H7 (cell line): ENCODE measurements around the gene RPL4. TPM values are rescaled to one million over a fixed set of nuclear protein-coding genes. Genes with fewer than 3 reads are reported as not detected.
"Not testable (repeated sequence)": the region's sequence is repeated elsewhere in the genome, so short reads cannot be mapped to it uniquely, and the experiment has no call there.

Experiments used
- DNase-seq: peaks from one replicate; pipeline ENCODE4 v3.0.0; 2012
- H3K27me3 ChIP-seq: 2 replicates; pipeline ENCODE4 v1.6.0; 2011; ENCODE audit warnings: mild to moderate bottlenecking, low read length; ENCODE audit not compliant: control insufficient read depth, insufficient read depth
- H3K36me3 ChIP-seq: replicated peaks from 2 replicates; pipeline ENCODE4 v1.5.1; 2011; ENCODE audit warnings: low read length; ENCODE audit not compliant: control insufficient read depth, insufficient read depth
- H3K4me3 ChIP-seq: 2 replicates; pipeline ENCODE4 v1.5.1; 2011; ENCODE audit warnings: low read depth, mild to moderate bottlenecking, control low read depth, low read length, moderate library complexity; ENCODE audit not compliant: insufficient read depth
- total RNA-seq: library from RNA; depleted of rRNA; stranded (reverse); fragments of >200 nt; shearing (Covaris generic); gene quantifications from 2 replicates; pipeline ENCODE4 v1.2.3, GENCODE V29; 2014

RPL4 gene
- total RNA-seq, 1 experiment from 2014 or later = 5,862 TPM

DNA sequence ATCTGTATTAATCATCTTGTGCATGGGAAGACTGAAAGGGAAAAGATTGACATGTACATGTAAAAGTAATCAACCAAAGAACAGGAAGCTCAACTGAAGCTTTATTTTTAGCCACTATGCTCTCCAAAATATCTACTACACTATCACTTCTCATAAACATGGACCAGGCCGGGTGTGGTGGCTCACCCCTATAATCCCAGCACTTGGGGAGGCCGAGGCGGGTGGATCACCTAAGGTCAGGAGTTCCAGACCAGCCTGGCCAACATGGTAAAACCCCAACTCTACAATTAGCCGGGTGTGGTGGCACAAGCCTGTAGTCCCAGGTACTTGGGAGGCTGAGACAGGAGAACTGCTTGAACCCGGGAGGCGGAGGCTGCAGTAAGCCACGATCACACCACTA lies 4.3 kb downstream of the RPL4 start:
- DNase-seq, H3K4me3 ChIP-seq, H3K27me3 ChIP-seq: not testable (repeated sequence)
- H3K36me3 ChIP-seq = peaks cover 41% of the 10 kb centered on the region

DNA sequence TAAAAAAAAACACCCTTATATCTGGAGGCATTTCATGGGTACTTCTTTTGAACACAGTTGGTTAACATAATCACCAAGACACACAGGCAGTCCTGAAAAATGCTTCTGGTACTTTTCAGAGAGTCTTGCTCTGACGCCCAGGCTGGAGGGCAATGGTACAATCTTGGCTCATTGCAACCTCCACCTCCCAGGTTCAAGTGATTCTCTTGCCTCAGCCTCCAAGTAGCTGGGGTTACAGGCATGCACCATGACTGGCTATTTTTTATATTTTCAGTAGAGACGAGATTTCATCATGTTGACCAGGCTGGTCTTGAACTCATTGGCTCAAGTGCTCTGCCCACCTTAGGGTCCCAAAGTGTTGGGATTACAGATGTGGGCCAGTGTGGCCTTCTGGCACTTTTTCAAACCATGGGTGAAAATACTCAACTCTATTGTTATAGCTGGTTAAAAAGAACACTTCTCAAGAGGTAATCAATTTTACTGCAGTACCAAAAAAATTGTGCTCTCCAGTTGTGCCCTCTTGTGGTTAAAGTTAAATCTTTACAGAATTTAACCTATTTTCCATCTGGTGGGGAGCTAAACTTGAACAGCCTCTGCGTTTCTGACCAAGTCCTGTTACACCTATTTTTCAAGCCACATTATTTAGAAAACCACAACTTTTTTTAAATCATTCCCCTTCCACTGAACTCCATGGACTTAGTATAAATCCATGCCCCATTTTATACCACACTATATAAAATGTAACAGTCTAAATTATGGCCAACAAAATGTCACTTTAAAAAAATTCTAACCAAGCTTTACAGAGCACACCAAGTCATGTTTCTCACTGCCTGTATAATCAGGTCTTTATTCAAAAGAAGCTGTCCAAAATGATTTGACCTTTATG lies 5.9 kb downstream of the RPL4 start:
- DNase-seq = no peak
- H3K27me3 ChIP-seq = no peaks in the 10 kb centered on the region
- peaks cover 52% of the 10 kb centered on the region for H3K36me3 ChIP-seq
- no peak overlapping the region for H3K4me3 ChIP-seq

DNA sequence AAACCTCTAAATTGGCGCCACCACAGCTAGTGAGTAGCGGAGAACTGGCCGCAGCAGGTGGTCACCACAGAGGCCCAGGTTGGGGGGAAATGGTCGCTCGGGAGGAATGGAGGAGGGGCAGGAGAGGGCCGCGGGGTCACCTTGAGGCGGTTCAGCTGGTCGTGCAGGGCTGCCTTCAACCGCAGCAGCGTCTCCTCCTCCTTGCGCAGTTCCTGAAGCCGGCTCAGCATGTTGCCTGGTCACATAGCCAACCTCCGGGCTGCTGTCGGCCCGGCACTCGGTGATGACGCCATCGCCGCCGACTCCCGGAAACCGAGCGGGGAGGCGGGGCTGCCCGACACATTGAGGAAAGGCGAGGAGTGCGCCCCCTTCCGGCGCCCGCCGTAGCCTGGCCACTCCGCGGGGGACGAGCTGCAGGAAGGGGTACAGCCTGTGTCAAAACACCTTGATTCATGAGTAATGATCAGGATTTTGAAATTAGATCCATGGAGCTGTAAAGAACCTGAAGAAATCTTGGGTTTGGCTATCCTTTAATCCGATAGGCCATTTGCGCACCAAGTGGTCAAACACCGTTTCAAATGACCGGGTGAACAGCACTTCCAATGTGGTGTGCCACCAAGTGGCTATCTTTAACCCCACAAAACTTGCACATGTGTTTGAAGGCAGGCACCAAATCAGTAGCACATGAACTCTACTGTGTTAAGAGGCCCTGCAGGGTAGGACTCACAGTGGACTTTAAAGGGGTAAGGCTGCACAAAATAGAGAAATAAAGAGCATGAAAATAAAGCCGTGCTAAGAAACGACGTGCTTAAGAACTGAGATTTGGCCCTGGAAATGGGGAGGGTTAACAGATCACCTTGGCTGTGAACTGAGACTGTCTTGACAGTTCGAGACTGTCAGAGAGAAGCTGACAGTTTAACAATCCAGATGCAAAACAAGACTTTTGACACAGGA lies 6.9 kb downstream of the RPL4 start, which contains the start of gene SNAPC5:
SNAPC5 (minus strand) TSS at position 261 of the 954 bp plus-strand sequence; CDS start at position 230, 31 bp downstream.
- peaks cover 46% of the 10 kb centered on the region for H3K36me3 ChIP-seq
- H3K27me3 ChIP-seq = no peaks in the 10 kb centered on the region
- H3K4me3 ChIP-seq = peak within 1 kb of the TSS; percentile 59
- peak; percentile 94 for DNase-seq

DNA sequence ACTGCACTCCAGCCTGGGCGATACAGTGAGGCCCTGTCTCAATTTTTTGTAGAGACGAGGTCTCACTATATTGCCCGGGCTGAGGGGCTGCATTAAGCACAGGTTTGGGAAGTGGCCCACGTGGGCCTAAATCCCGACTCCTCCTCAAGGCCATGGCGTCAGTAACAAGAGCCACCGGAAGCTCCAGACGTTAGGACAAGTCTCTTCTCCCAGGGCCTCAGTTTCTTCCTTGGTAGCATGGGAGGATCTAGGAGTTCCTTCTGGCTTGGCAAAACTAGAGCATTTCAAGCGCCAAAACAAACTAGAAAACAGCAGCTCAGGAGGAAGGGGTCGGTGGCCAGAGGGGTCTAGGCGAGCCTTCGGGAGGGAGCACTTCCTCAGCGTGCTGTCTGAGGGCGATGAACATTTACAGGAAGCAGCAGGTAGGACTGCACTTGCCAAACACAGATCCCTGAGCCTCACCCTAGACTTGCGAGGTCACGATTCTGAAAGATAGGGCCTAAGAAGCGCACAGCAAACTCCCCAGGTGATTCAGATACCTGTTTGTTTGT lies 7.6 kb downstream of the RPL4 start:
- peak overlapping the region; percentile 59 for H3K4me3 ChIP-seq
- no peak for DNase-seq
- H3K36me3 ChIP-seq = peaks cover 40% of the 10 kb centered on the region
- no peaks in the 10 kb centered on the region for H3K27me3 ChIP-seq

DNA sequence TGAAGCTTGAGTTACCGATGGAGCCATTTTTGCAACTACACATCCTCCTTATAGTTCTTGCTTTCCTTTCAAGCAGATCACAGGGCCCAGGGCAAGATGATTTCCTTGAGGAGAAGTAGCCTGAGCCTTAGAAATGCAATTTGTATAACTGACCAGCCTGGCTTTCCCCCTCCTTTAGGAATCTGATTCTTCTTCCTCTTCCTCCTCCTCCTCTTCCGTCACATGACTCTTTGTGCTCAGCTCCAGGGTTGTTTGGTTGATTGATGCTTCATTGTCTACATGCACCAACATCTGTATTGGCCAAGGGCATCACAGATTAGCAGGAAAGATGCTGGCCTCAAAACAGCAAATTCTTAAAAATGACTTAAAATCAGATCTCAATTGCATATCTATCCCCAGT lies 10.4 kb downstream of the RPL4 start:
- Histone ChIP-seq H3K27me3 (no peaks in the 10 kb centered on the region), H3K4me3 (no peak overlapping the region), H3K36me3 (peaks cover 25% of the 10 kb centered on the region)
- no peak for DNase-seq

DNA sequence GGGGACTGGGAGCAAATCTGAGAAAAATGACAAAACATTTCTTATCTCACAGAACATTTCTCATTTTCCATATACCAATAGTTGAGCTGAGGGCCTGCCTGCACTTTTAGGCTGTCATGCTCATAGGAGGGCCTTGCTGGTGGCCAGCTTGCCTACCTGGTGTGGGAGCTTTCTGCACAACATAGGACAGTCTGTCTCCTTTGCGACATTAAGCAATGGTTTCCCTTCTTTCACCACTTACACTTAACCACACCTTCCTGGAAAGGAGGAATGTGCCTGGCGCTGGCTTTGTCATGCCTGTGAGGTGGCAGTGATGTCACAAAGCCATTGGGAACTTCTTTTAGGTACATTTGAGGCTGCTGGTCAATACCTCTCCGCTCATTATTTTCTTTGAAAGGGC lies 12.8 kb downstream of the RPL4 start:
- peaks cover 30% of the 10 kb centered on the region for H3K36me3 ChIP-seq
- no peak for DNase-seq
- H3K4me3 ChIP-seq = no peak overlapping the region
- H3K27me3 ChIP-seq = no peaks in the 10 kb centered on the region

DNA sequence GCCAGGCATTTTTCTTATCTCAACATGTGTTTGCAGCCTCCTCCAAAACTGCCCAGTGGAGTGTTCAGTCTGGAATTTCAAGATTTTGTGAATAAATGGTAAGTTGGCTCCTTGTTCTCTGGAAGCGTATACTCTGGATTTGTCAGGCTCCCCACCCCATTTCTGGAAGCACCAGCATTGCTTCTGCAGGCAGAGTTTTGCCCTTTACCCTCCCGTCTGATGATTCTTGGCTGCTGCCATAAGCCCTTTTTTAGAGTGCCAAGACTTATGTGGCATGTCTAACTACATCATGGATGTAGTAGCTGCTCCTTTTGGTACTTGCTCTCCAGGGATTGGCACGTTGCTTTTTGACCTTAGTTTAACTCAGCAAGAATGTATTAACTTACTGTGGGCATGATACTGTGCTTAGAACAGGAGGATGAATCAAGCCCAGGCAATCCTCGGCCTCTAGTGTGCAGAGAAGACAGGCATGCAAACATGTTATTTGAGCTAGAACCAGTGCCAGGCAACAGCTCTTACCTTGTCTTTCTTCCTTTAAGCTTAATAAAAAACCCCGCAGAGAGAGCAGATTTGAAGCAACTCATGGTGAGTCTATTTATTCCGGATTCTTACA lies 15.4 kb downstream of the RPL4 start:
- no peak overlapping the region for H3K4me3 ChIP-seq
- DNase-seq = no peak
- H3K36me3 ChIP-seq = peaks cover 24% of the 10 kb centered on the region
- H3K27me3 ChIP-seq = no peaks in the 10 kb centered on the region

DNA sequence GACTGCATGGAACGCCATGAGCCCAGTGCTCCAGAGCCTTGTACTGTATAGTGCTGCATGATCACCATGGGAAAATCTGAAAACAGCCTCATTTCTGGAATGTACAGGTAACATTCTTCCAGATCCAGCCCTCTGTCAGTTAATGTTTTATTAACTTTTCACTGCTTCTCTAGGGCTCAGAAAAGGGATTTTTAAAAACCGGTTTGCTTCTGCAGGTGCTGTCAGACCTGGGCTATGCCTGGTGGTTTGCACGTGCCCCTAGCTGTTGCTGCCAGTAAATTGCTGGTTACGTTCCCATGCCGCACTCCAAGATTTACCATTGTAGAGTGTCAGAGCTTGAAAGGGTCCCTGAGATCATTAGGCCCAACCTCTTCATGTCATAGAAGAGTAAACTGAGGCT lies 16.1 kb downstream of the RPL4 start:
- peaks cover 19% of the 10 kb centered on the region for H3K36me3 ChIP-seq

DNA sequence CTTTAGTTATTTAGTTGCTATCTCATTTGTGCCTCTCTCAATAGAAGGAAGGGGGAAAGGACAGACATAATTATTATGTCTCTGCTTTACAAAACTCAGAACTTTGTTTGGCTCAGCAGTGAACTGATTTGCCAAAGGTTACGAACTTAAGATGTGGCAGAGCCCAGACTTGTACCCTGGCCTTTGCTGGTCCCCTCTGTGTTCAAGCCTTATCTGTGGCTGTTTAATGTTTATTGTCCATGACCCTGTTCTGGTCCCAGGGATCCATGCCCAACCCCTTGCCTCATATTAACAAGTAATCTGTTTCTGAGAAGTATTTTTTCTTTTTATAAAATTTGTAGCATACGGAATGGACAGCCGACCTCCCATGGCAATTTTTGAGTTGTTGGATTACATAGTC lies 17.8 kb downstream of the RPL4 start:
- H3K27me3 ChIP-seq = no peaks in the 10 kb centered on the region; the same call in 1 of the 2 replicates
- DNase-seq = no peak
- H3K36me3 ChIP-seq = peaks cover 20% of the 10 kb centered on the region
- no peak overlapping the region for H3K4me3 ChIP-seq

More for the DNA sequence above, 16.1 kb downstream of the RPL4 start:
- Histone ChIP-seq H3K27me3 (no peaks in the 10 kb centered on the region), H3K4me3 (no peak overlapping the region)
- DNase-seq = no peak

DNA sequence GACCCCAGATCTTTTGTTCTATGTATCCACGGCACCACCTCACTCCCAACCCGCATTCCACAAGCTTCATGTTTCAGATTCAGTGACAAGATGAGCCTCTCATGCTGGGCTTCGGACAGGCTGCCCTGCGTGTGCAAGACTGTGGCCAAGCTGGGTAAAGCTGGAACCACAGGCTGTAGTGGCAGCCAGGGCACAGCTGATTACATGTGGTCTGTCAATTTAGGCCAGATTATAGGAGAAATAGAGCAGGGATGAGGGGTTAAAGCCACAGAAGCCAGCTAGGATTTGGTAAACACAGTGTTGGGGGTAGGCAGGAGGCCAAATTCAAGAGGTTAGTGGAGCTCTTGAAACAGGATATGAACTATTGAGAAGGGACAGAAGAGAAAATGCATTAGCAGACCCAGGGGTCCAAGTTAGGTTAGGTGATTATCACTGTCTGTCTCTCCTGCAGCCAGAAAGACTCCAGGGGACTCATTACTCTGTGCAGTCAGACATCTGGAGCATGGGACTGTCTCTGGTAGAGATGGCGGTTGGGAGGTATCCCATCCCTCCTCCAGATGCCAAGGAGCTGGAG lies 20.0 kb downstream of the RPL4 start:
- no peak overlapping the region for H3K4me3 ChIP-seq
- H3K36me3 ChIP-seq = peaks cover 17% of the 10 kb centered on the region
- no peaks in the 10 kb centered on the region; the same call in 1 of the 2 replicates for H3K27me3 ChIP-seq
- DNase-seq = no peak

DNA sequence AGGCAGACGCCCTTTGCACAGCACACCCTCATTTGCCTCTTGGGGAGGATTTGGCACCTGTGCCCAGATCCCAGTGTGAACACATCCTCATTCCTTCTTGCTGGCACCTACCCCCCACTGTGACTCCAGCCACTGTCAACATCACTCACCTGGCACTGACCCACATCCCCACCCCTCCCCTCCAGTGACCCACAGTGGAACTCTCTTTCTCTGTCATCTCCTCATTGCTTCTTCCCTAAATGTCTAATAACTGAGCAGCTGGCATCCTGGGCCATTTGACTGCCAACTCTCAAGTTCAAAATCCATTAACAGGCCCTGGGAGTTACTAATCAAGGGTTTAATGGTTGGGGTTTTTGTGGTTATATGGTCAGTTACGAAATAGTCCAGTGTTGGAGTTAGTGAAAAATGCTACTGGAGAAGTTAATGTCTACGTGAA lies 21.5 kb downstream of the RPL4 start:
- no peaks in the 10 kb centered on the region; the same call in 1 of the 2 replicates for H3K27me3 ChIP-seq
- no peak overlapping the region for H3K4me3 ChIP-seq
- no peak for DNase-seq

DNA sequence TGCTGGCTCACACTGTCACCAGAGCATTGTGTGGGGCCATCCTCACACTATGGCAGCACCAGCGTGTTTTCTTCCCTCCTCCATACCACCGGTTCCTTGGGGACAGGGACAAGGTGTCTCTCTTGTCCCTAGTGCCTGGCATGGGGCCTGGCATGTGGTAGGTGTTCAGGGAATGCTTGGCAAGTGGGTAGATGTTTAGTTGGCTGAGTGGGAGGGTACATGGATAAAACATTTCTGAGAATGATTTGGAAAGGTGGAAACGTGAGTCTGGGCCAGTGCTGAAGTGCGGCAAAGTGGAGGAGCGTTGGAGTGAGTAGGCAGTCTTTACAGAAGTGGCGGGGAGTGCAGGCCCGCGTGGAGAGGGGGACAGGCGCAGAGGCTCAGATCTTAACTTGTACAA lies 22.1 kb downstream of the RPL4 start:
- DNase-seq = no peak
- peaks cover 9% of the 10 kb centered on the region for H3K36me3 ChIP-seq
- no peak overlapping the region for H3K4me3 ChIP-seq
- no peaks in the 10 kb centered on the region; the same call in 1 of the 2 replicates for H3K27me3 ChIP-seq

More for the DNA sequence above, 21.5 kb downstream of the RPL4 start:
- H3K36me3 ChIP-seq = peaks cover 15% of the 10 kb centered on the region

DNA sequence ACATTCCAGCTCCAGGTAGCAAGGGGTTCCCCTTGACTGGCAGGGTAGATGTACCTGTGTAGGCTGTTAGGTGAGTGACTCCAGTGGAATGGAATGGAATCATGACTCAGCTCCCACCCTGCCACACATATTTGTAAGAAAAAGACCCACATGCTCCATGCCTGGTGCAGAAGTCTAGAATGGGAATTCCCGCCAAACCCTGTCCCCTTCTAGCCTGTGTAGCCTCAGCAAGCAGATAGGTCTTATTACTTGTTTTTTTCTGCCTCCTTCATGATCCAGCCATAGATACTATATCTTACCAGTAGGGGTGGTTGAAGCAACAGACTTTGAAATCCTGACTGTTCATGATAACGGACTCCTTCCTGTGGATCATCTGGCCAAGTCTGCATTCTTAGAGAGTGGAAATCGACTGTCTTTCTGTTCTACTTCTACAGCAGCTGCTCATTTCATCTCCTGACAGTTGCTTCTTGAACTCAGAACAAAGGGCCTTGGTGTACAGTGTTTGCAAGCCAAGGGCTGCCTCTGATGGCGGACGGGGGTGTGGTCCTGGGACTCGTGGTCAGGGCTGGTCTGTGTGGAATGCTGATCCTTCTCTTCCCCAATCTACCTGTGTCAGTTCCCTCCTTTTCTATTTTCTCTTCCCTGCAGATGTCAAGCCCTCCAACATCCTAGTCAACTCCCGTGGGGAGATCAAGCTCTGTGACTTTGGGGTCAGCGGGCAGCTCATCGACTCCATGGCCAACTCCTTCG lies 23.4 kb downstream of the RPL4 start:
- no peak for DNase-seq
- no peak overlapping the region for H3K4me3 ChIP-seq
- peaks cover 9% of the 10 kb centered on the region for H3K36me3 ChIP-seq
- no peaks in the 10 kb centered on the region; the same call in 1 of the 2 replicates for H3K27me3 ChIP-seq
